ENCODE data around the gene PLAC8L1. TPM values are rescaled to one million over a fixed set of nuclear protein-coding genes. Genes with fewer than 3 reads are reported as not detected.

Gene PLAC8L1
- total RNA-seq, 6 experiments from 2014 or later: 0.38 to 0.61 (median 0.46) TPM; not detected in 3

DNA sequence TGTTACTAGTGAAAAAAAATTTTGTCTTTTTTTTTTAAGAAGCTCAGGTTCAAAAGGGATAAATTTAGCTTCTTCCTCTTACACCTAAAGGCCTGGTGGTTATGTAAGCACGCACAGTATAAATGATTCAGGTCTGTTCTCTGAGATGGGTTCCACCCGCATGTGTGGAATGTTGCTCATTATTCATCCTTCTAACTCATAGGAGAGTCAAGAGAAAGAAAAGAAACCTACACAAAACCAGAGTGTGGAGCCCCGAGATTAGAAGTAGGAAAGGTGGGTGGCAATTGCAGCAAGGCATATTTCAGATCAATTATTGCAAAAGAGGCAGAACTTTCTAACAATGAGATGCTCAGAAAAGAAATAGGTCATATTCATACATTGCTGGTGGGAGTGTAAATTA lies 13.5 kb downstream of the PLAC8L1 start:
- Mint-ChIP-seq H3K9me3 (no peaks in the 10 kb centered on the region), H3K27me3 (ENCODE audit: insufficient read depth) (no peaks in the 10 kb centered on the region), H3K4me3 (no peak overlapping the region), H3K36me3 (ENCODE audit: low read depth) (no peaks in the 10 kb centered on the region), H3K4me1 (ENCODE audit: low read depth) (peaks cover 6% of the 10 kb centered on the region), H3K27ac (no peak overlapping the region)
- TF ChIP-seq, protein P1, sequence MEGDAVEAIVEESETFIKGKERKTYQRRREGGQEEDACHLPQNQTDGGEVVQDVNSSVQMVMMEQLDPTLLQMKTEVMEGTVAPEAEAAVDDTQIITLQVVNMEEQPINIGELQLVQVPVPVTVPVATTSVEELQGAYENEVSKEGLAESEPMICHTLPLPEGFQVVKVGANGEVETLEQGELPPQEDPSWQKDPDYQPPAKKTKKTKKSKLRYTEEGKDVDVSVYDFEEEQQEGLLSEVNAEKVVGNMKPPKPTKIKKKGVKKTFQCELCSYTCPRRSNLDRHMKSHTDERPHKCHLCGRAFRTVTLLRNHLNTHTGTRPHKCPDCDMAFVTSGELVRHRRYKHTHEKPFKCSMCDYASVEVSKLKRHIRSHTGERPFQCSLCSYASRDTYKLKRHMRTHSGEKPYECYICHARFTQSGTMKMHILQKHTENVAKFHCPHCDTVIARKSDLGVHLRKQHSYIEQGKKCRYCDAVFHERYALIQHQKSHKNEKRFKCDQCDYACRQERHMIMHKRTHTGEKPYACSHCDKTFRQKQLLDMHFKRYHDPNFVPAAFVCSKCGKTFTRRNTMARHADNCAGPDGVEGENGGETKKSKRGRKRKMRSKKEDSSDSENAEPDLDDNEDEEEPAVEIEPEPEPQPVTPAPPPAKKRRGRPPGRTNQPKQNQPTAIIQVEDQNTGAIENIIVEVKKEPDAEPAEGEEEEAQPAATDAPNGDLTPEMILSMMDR (IDR thresholded peaks at IDR 0.05): no peak
- DNase-seq: no peak

DNA sequence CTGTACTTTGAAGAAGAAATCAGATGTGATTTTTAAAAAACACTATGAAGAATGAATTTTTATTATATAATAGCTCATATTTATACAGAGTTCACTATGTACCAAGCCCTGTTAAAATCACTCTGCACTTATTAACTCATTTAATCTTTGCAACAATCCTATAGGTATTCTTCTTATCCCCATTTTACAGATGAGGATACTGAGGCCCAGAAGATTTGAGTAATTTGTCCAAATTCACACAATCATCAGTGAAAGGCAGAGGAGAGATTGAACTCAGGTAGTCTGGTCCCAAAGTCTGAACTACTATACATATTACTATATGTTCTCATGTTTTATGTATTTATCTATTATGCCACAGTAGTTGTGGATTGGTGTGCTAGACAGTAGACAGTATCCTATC lies 16.1 kb downstream of the PLAC8L1 start:
- Mint-ChIP-seq H3K27ac (no peak overlapping the region), H3K9me3 (no peaks in the 10 kb centered on the region), H3K4me1 (ENCODE audit: low read depth) (peaks cover 6% of the 10 kb centered on the region), H3K36me3 (ENCODE audit: low read depth) (no peaks in the 10 kb centered on the region), H3K4me3 (no peak overlapping the region), H3K27me3 (ENCODE audit: insufficient read depth) (no peaks in the 10 kb centered on the region)
- TF ChIP-seq, protein P1 (IDR thresholded peaks at IDR 0.05): no peak
- no peak for DNase-seq

DNA sequence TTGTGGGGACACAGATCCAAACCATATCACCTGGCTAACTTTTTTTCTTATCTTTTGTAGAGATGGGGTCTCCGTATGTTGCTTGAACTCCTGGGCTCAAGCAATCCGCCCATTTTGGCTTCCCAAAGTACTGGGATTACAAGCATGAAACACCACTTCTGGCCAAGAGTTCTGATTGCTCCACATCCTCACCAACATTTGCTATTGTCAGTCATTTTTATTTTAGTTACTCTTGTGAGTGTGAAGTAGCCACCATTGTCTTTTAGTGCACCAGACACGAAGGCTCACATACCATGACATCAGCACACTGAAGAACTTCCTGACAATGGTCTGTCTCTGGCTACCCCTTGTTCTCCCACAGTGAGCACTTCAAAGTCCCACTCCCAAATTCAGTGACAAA lies 17.3 kb downstream of the PLAC8L1 start:
- H3K4me3 Mint-ChIP-seq: no peak overlapping the region
- H3K9me3 Mint-ChIP-seq: no peaks in the 10 kb centered on the region
- H3K27me3 Mint-ChIP-seq (ENCODE audit: insufficient read depth): no peaks in the 10 kb centered on the region

DNA sequence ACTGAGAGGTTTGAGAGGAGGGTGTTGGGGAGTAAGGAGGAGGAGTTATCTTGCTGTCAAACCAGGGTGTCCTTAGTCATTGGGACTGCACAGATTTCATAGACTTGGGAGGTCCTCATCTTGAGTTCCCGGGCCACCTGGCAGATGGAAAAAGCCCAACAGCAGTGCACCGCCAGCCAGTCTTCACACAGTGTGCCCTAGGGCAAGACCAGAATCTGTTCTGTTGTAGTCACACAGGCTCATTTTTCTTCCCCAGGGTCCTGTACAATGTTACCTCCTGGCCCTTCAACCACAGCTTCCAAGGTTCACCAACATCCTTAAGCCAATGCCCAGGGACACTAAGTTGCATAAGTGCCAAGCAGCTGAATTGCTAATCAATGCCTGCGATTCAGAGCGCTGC lies 21.0 kb downstream of the PLAC8L1 start:
- Mint-ChIP-seq H3K4me1 (ENCODE audit: low read depth) (peaks cover 10% of the 10 kb centered on the region), H3K9me3 (no peaks in the 10 kb centered on the region)

More for the DNA sequence above, 17.3 kb downstream of the PLAC8L1 start:
- TF ChIP-seq, protein P1 (IDR thresholded peaks at IDR 0.05): no peak
- Mint-ChIP-seq H3K27ac (no peak overlapping the region), H3K36me3 (ENCODE audit: low read depth) (no peaks in the 10 kb centered on the region), H3K4me1 (ENCODE audit: low read depth) (peaks cover 6% of the 10 kb centered on the region)
- DNase-seq: no peak

DNA sequence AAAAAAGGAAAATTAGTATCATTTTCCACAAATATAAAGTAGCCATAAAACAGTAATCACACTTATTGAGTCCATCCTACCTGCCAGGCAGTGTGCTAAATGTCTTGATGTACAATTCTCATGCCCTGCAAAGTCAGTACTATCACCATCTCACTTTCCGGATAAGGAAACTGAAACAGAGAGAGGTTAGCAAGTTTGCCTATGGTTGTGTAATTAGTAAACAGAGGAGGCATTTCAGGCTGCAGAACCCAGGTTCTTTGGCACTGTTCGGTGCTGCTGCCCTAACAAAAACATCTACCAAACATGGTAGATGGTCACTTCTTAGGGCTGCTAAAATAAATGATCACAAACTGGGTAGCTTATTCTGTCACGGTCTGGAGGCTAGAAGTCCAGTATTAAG lies 22.6 kb downstream of the PLAC8L1 start:
- H3K9me3 Mint-ChIP-seq: no peaks in the 10 kb centered on the region
- TF ChIP-seq, protein P1 (IDR thresholded peaks at IDR 0.05): no peak
- no peaks in the 10 kb centered on the region for H3K36me3 Mint-ChIP-seq (ENCODE audit: low read depth)
- peaks cover 11% of the 10 kb centered on the region for H3K4me1 Mint-ChIP-seq (ENCODE audit: low read depth)
- peaks cover 24% of the 10 kb centered on the region for H3K27me3 Mint-ChIP-seq (ENCODE audit: insufficient read depth)
- no peak overlapping the region for H3K4me3 Mint-ChIP-seq
- no peak overlapping the region for H3K27ac Mint-ChIP-seq
- DNase-seq: no peak

More for the DNA sequence above, 21.0 kb downstream of the PLAC8L1 start:
- Mint-ChIP-seq H3K36me3 (ENCODE audit: low read depth) (no peaks in the 10 kb centered on the region), H3K27me3 (ENCODE audit: insufficient read depth) (peaks cover 13% of the 10 kb centered on the region), H3K27ac (no peak overlapping the region), H3K4me3 (no peak overlapping the region)
- DNase-seq: no peak
- TF ChIP-seq, protein P1 (IDR thresholded peaks at IDR 0.05): no peak

DNA sequence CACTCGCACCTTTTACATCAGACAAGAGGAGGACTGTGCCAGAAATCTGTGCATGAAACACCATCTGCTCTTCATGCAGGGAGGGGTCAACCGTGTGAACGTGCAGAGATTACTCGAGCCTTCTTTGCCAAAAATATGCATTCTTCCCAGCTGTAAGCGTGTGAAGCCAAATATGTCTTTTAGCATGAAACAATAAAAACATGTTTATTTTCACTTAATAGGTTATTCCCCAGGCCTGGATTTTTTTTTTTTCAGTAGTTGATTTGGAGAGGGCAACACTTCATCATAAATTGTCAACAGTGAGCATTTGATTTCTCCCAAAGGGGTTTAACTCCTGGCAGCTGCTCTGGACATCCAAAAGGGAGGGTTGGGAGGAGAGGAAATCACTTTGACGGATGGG lies 23.8 kb downstream of the PLAC8L1 start:
- H3K36me3 Mint-ChIP-seq (ENCODE audit: low read depth): no peaks in the 10 kb centered on the region
- no peak for DNase-seq
- H3K27ac Mint-ChIP-seq: no peak overlapping the region
- no peak overlapping the region for H3K4me3 Mint-ChIP-seq
- no peaks in the 10 kb centered on the region for H3K9me3 Mint-ChIP-seq
- peaks cover 24% of the 10 kb centered on the region for H3K27me3 Mint-ChIP-seq (ENCODE audit: insufficient read depth)
- TF ChIP-seq, protein P1 (IDR thresholded peaks at IDR 0.05): no peak
- H3K4me1 Mint-ChIP-seq (ENCODE audit: low read depth): peaks cover 11% of the 10 kb centered on the region

Data from HFFc6 (cell line).